Sigmoid colon (tissue), 7 donors: Measurements from ENCODE around the gene CPSF7. TPM values are rescaled to one million over a fixed set of nuclear protein-coding genes. Genes with fewer than 3 reads are reported as not detected.

ENCODE experiments used
- DNase-seq: peaks from one replicate; pipeline ENCODE4 v3.0.0-alpha.2; 2019
- H3K27ac ChIP-seq, 4 donors: fragments of 200-600 bp; sonication (generic); one replicate each; pipeline ENCODE4 v1.5.1; 2016 to 2019; ENCODE audit warnings: mild to moderate bottlenecking in 1 of 4
- H3K27me3 ChIP-seq, 3 donors: fragments of 200-600 bp; sonication (generic); one replicate each; pipeline ENCODE4 v1.5.1; 2019; ENCODE audit warnings: mild to moderate bottlenecking in 1 of 3
- H3K36me3 ChIP-seq, 4 donors: fragments of 200-600 bp; sonication (generic); one replicate each; pipeline ENCODE4 v1.5.1; 2016 to 2019
- H3K4me1 ChIP-seq, 4 donors: fragments of 200-600 bp; sonication (generic); one replicate each; pipeline ENCODE4 v1.5.1; 2017 to 2019
- H3K4me3 ChIP-seq, 4 donors: fragments of 200-600 bp; sonication (generic); one replicate each; pipeline ENCODE4 v1.5.1; 2017 to 2019; ENCODE audit warnings: mild to moderate bottlenecking in 2 of 4, moderate library complexity in 1 of 4
- H3K9me3 ChIP-seq, 4 donors: fragments of 200-600 bp in 3 of 4; sonication (generic) in 3 of 4; one replicate each; pipeline versions ENCODE4 v1.5.1 to v1.6.1; 2013 to 2019
- EP300 ChIP-seq, 4 donors: sonication (generic); formaldehyde crosslinking; IDR thresholded peaks; one replicate each; pipeline ENCODE4 v1.6.1; 2017; ENCODE audit warnings: antibody characterized with exemption in 4 of 4
- POLR2A ChIP-seq, 2 donors: fragments of 450-650 bp; IDR thresholded peaks; one replicate each; pipeline ENCODE4 v1.6.1; 2016; ENCODE audit warnings: antibody characterized with exemption in 2 of 2, mild to moderate bottlenecking in 2 of 2, moderate library complexity in 2 of 2
- POLR2AphosphoS5 ChIP-seq, 4 donors: sonication (generic); formaldehyde crosslinking; IDR thresholded peaks; one replicate each; pipeline ENCODE4 v1.6.1; 2017; ENCODE audit warnings: antibody characterized with exemption in 4 of 4
- WGBS, 2 donors: extraction: QIAGEN DNeasy Blood & Tissue Kit; methylation state at CpG; one replicate each; pipeline ENCODE4 v1.1.7; 2013; 5-methylcytosine and 5-hydroxymethylcytosine counted together
- intact Hi-C: fragments of 100-400 bp; cut with DNase I; formaldehyde crosslinking; loops from one replicate; pipeline ENCODE4 v1.15.1; 2023
- polyA plus RNA-seq, 3 donors: library from polyadenylated mRNA; stranded (reverse); fragments of 200-250 nt; gene quantifications; one replicate each; pipeline ENCODE4 v1.2.3, GENCODE V29; 2013
- small RNA-seq, 3 donors: library from RNA; depleted of rRNA; stranded (forward); fragments of <200 nt; gene quantifications; one replicate each; pipeline ENCODE3, GENCODE V24; 2016
- total RNA-seq, 4 donors: library from RNA; depleted of rRNA; stranded (reverse); fragments of >200 nt; gene quantifications; one replicate each; pipeline ENCODE4 v1.1.0, GENCODE V29; 2016
- TF ChIP-seq, protein P1 (sequence below), 4 experiments: fragments of 450-650 bp in 3 of 4; fragments of 200-600 bp in 1 of 4; IDR thresholded peaks; one replicate each; pipeline ENCODE4 v1.5.1; 2016 to 2019; ENCODE audit warnings: antibody characterized with exemption in 4 of 4, mild to moderate bottlenecking in 3 of 4, moderate library complexity in 2 of 4
- donor health status: healthy with polysubstance abuse.
- donor health status: Bipolar disorder and iron deficiency.
- donor health status: healthy.

CPSF7 gene
- total and polyA plus RNA-seq, 7 donors, result 18.0 to 48.4 (median 41.5) TPM

DNA sequence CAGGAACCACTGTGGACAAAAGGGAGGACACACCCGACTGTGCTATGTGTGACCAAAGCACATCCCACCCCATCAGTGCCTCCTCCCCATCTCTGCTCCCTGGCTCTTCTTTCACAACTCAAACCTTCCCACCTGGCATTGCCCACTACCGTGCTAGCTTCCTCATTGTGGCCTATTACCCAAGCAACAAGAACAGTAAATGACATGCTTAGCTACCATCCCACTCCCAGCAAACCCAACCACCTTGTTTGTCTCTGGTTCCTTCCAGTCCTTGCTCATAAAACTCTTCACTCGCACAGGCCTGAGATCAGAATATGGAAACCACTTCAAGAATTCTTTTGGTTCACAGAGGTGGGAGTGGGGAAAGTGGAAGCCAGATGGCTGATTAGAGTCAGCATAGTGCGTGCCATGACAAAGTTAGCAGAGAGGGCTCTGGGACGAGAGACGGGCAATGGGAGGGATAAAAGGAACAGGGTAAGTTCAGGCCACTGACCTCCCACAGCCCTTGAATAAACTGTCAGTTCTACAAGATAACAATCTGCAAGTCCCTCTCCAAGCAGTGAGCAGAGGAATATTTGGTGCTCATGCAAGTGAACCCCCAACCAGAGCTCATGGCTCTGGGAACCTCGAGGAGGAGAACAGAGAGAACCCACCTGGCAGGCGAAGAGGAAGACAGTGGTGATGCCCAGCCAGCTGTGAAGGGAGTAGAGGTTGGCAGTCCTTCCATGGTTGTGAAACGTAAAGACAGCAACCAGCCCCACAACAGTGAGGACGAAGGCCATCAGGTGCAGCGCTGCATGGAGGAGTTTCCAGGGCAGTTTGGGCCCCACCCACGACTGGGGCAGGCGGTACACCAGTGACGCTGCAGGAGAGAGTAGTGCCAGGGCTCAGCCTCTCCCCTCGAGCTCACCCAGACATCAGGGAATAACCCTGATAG is 76.4 kb downstream of the CPSF7 start:
- H3K27ac ChIP-seq, result no peak overlapping the region
- no peaks in the 10 kb centered on the region for H3K27me3 ChIP-seq
- no peak for TF ChIP-seq POLR2AphosphoS5 (IDR thresholded peaks at IDR 0.05)
- TF ChIP-seq, protein P1, sequence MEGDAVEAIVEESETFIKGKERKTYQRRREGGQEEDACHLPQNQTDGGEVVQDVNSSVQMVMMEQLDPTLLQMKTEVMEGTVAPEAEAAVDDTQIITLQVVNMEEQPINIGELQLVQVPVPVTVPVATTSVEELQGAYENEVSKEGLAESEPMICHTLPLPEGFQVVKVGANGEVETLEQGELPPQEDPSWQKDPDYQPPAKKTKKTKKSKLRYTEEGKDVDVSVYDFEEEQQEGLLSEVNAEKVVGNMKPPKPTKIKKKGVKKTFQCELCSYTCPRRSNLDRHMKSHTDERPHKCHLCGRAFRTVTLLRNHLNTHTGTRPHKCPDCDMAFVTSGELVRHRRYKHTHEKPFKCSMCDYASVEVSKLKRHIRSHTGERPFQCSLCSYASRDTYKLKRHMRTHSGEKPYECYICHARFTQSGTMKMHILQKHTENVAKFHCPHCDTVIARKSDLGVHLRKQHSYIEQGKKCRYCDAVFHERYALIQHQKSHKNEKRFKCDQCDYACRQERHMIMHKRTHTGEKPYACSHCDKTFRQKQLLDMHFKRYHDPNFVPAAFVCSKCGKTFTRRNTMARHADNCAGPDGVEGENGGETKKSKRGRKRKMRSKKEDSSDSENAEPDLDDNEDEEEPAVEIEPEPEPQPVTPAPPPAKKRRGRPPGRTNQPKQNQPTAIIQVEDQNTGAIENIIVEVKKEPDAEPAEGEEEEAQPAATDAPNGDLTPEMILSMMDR (IDR thresholded peaks at IDR 0.05), result no peak
- no peak for TF ChIP-seq POLR2A (IDR thresholded peaks at IDR 0.05)
- no peak for TF ChIP-seq EP300 (IDR thresholded peaks at IDR 0.05)
- H3K4me3 ChIP-seq, result no peak overlapping the region
- peaks cover 0 to 77% (median 49%) of the 10 kb centered on the region in 4 donors for H3K36me3 ChIP-seq
- intact Hi-C loops, result no loop called here
- WGBS, 2 donors, result 56 to 76% methylated on average over 15 of the region's 15 CpGs
- no peak for DNase-seq
- no peaks in the 10 kb centered on the region for H3K9me3 ChIP-seq
- H3K4me1 ChIP-seq, result no peaks in the 10 kb centered on the region

Small RNAs within 50 kb of the gene (small RNA-seq; reads per million reads assigned to genes)
- 0 reads per million in 3 donors for gene RN7SL23P

Other genes starting within 250 kb of the CPSF7 start
- 1 to 10 TPM in 1 of 4 donors, under 1 TPM in 1, not detected in 2; 0.33 to 2.5 TPM for gene PGA3, start 226.5 kb downstream of the CPSF7 start, total RNA-seq
- 10 to 100 TPM in 2 of 3 donors, under 1 TPM in 1; 0.06 to 25.2 (median 14.3) TPM for gene PGA3, start 226.5 kb downstream of the CPSF7 start, polyA plus RNA-seq
- 1 to 10 TPM in 2 of 4 donors, not detected in 2; 2.5 to 4.3 TPM for gene PGA4, start 207.6 kb downstream of the CPSF7 start, total RNA-seq
- 10 to 100 TPM in 1 of 3 donors, 1 to 10 TPM in 1, under 1 TPM in 1; 0.26 to 27.6 (median 5.3) TPM for gene PGA4, start 207.6 kb downstream of the CPSF7 start, polyA plus RNA-seq
- 1 to 10 TPM in 1 of 4 donors, not detected in 3; 2.1 TPM for gene PGA5, start 188.8 kb downstream of the CPSF7 start, total RNA-seq
- 1 to 10 TPM in 2 of 3 donors, not detected in 1; 1.2 to 1.8 TPM for gene PGA5, start 188.8 kb downstream of the CPSF7 start, polyA plus RNA-seq
- gene VWCE, start 134.7 kb downstream of the CPSF7 start, total RNA-seq, result 1 to 10 TPM in 2 of 4 donors, under 1 TPM in 2; 0.49 to 5.5 (median 0.81) TPM
- gene VWCE, start 134.7 kb downstream of the CPSF7 start, polyA plus RNA-seq, result under 1 TPM in 1 of 3 donors, not detected in 2; 0.61 TPM
- gene DDB1, start 96.9 kb downstream of the CPSF7 start, total RNA-seq, result 100 to 1,000 TPM; 101 to 108 (median 105) TPM
- gene DDB1, start 96.9 kb downstream of the CPSF7 start, polyA plus RNA-seq, result 100 to 1,000 TPM in 1 of 3 donors, 10 to 100 TPM in 2; 68.2 to 120 (median 75.1) TPM
- gene TKFC, start 96.7 kb downstream of the CPSF7 start, total RNA-seq, result 10 to 100 TPM; 10.8 to 12.0 (median 11.8) TPM
- gene TKFC, start 96.7 kb downstream of the CPSF7 start, polyA plus RNA-seq, result 10 to 100 TPM; 14.4 to 40.0 (median 29.4) TPM
- 10 to 100 TPM; 17.3 to 39.6 (median 30.5) TPM for gene CYB561A3, start 68.1 kb downstream of the CPSF7 start, total RNA-seq
- 10 to 100 TPM; 35.1 to 66.2 (median 39.6) TPM for gene CYB561A3, start 68.1 kb downstream of the CPSF7 start, polyA plus RNA-seq
- 10 to 100 TPM; 13.5 to 33.8 (median 21.0) TPM for gene TMEM138, start 67.6 kb downstream of the CPSF7 start, total RNA-seq
- 10 to 100 TPM; 12.6 to 39.9 (median 19.4) TPM for gene TMEM138, start 67.6 kb downstream of the CPSF7 start, polyA plus RNA-seq
- 10 to 100 TPM in 3 of 4 donors, 1 to 10 TPM in 1; 6.9 to 17.6 (median 12.0) TPM for gene TMEM216, start 37.4 kb downstream of the CPSF7 start, total RNA-seq
- gene TMEM216, start 37.4 kb downstream of the CPSF7 start, polyA plus RNA-seq, result 10 to 100 TPM; 12.5 to 14.4 (median 14.1) TPM
- 10 to 100 TPM; 27.3 to 97.3 (median 61.2) TPM for gene SDHAF2, start 149 bp upstream of the CPSF7 start, total RNA-seq
- gene SDHAF2, start 149 bp upstream of the CPSF7 start, polyA plus RNA-seq, result 10 to 100 TPM; 45.7 to 62.5 (median 61.7) TPM
- gene LRRC10B, start 78.8 kb upstream of the CPSF7 start, total RNA-seq, result 1 to 10 TPM in 2 of 4 donors, under 1 TPM in 2; 0.71 to 4.4 (median 1.3) TPM
- gene LRRC10B, start 78.8 kb upstream of the CPSF7 start, polyA plus RNA-seq, result 1 to 10 TPM in 1 of 3 donors, not detected in 2; 1.1 TPM
- 1 to 10 TPM in 3 of 4 donors, under 1 TPM in 1; 0.66 to 3.6 (median 1.6) TPM for gene SYT7, start 151.1 kb upstream of the CPSF7 start, total RNA-seq
- 1 to 10 TPM; 4.2 to 8.4 (median 6.6) TPM for gene SYT7, start 151.1 kb upstream of the CPSF7 start, polyA plus RNA-seq